ENCODE measurements around the gene MECR.

The MECR gene

DNA sequence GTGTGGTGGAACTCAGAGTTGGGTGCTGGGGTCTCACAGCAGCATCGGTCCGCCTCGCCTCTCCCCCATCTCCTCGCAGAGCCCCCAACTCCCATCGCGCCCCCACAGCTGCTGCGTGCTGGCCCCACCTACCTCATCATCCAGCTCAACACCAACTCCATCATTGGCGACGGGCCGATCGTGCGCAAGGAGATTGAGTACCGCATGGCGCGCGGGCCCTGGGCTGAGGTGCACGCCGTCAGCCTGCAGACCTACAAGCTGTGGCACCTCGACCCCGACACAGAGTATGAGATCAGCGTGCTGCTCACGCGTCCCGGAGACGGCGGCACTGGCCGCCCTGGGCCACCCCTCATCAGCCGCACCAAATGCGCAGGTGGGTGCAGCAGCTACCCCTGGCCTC lies 29.8 kb upstream of the MECR start:
- Histone ChIP-seq H3K9ac (ENCODE audit: low read length) (no peak overlapping the region), H4K20me1 (ENCODE audit: insufficient read depth, low read length) (no peaks in the 10 kb centered on the region), H3K4me2 (ENCODE audit: low read length) (no peak overlapping the region), H3K9me3 (ENCODE audit: insufficient read depth, low read length) (no peaks in the 10 kb centered on the region), H3K79me2 (ENCODE audit: low read length) (no peaks in the 10 kb centered on the region), H2AFZ (ENCODE audit: low read depth, low read length) (no peak overlapping the region), H3K4me3 (ENCODE audit: low read length) (no peak overlapping the region), H3K27ac (ENCODE audit: low read length) (no peak overlapping the region), H3K27me3 (ENCODE audit: low read depth, low read length) (0 out of 2 replicates have a peak, but pooled peaks cover 6% of the 10 kb centered on the region), H3K36me3 (replicated peaks; ENCODE audit: low read depth, low read length) (no peaks in the 10 kb centered on the region), H3K4me1 (ENCODE audit: low read length) (no peaks in the 10 kb centered on the region)
- TF ChIP-seq EZH2phosphoT487 (IDR thresholded peaks at IDR 0.05; ENCODE audit: low read depth), result no peak
- TF ChIP-seq, protein P1, sequence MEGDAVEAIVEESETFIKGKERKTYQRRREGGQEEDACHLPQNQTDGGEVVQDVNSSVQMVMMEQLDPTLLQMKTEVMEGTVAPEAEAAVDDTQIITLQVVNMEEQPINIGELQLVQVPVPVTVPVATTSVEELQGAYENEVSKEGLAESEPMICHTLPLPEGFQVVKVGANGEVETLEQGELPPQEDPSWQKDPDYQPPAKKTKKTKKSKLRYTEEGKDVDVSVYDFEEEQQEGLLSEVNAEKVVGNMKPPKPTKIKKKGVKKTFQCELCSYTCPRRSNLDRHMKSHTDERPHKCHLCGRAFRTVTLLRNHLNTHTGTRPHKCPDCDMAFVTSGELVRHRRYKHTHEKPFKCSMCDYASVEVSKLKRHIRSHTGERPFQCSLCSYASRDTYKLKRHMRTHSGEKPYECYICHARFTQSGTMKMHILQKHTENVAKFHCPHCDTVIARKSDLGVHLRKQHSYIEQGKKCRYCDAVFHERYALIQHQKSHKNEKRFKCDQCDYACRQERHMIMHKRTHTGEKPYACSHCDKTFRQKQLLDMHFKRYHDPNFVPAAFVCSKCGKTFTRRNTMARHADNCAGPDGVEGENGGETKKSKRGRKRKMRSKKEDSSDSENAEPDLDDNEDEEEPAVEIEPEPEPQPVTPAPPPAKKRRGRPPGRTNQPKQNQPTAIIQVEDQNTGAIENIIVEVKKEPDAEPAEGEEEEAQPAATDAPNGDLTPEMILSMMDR (IDR thresholded peaks at IDR 0.05; ENCODE audit: low read depth, low read length), result no peak

DNA sequence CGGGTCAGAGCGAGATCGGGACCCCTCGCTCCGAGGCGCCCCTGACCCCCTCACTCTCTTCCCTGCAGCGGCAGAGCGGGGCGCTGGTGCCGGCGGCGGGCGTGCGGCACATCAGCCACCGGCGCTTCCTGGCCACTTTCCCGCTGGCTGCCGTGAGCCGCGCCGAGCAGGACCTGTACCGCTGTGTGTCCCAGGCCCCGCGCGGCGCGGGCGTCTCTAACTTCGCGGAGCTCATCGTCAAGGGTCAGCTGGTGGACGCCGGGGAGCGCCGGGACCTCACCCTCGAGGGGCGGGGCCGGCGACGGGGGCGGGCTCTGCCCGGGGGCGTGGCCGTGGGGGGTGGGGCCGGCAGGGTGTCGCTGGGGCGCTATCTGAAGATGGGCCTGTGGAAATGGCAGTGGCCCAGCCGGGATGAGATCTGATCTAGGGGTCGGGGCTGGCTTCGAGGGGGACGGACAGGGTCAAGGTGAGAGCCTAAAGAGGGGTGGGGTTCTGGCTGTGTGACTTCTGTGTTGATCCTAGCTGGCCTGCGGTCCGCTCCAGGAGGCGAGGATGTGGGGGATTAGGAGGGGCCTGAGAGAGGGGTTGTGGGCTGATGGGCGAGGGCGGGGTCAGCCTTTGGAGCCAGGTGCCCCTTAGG lies 29.2 kb upstream of the MECR start:
- Histone ChIP-seq H4K20me1 (ENCODE audit: insufficient read depth, low read length) (no peaks in the 10 kb centered on the region), H3K9me3 (ENCODE audit: insufficient read depth, low read length) (no peaks in the 10 kb centered on the region), H3K4me3 (ENCODE audit: low read length) (peak overlapping the region; percentile 77), H3K4me2 (ENCODE audit: low read length) (peak overlapping the region; percentile 74), H3K27ac (ENCODE audit: low read length) (no peak overlapping the region), H3K36me3 (replicated peaks; ENCODE audit: low read depth, low read length) (no peaks in the 10 kb centered on the region), H3K27me3 (ENCODE audit: low read depth, low read length) (0 out of 2 replicates have a peak, but pooled peaks cover 6% of the 10 kb centered on the region), H3K79me2 (ENCODE audit: low read length) (no peaks in the 10 kb centered on the region), H3K4me1 (ENCODE audit: low read length) (no peaks in the 10 kb centered on the region), H3K9ac (ENCODE audit: low read length) (no peak overlapping the region), H2AFZ (ENCODE audit: low read depth, low read length) (peak overlapping the region; percentile 70; the same call in 1 of the 2 replicates)
- TF ChIP-seq, protein P1 (IDR thresholded peaks at IDR 0.05; ENCODE audit: low read depth, low read length), result no peak
- TF ChIP-seq EZH2phosphoT487 (IDR thresholded peaks at IDR 0.05; ENCODE audit: low read depth), result no peak

DNA sequence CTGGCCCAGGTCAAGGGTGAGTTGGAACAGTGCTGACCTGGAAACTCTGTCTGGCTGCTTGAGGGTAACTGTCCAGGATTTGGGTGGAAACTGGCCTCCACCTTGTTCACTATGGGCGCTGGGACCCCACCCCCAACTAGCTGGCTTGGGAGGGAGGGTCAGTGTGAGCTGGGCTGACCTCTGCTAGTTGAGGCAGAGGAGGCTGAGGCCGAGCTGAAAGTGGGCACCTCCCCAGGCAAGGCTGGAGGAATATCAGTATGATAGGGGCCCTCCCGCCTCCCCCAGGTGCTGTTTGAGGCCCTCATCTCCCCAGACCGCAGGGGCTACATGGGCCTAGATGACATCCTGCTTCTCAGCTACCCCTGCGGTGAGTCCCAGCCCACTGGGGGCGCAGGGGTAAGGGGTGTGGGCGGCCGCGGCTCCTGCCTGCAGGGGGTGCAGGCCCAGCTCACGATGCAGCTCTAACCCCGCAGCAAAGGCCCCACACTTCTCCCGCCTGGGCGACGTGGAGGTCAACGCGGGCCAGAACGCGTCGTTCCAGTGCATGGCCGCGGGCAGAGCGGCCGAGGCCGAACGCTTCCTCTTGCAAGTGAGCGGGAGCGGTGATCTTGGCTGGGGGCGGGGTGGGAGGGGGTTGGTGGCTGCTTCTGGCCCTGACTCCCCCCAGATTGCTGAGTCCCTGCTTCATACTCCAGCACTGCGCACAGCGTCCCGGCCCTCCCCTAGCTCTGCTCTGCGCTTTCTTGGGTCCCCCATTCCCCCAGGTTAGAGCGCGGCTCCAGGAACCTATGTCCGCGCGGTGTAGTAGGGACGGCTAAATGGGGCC lies 28.5 kb upstream of the MECR start:
- Histone ChIP-seq H4K20me1 (ENCODE audit: insufficient read depth, low read length) (no peaks in the 10 kb centered on the region), H3K27ac (ENCODE audit: low read length) (no peak overlapping the region), H3K4me2 (ENCODE audit: low read length) (peak overlapping the region; percentile 74), H3K79me2 (ENCODE audit: low read length) (no peaks in the 10 kb centered on the region), H3K4me3 (ENCODE audit: low read length) (peak overlapping the region; percentile 77), H3K4me1 (ENCODE audit: low read length) (no peaks in the 10 kb centered on the region), H3K36me3 (replicated peaks; ENCODE audit: low read depth, low read length) (no peaks in the 10 kb centered on the region), H3K9me3 (ENCODE audit: insufficient read depth, low read length) (no peaks in the 10 kb centered on the region), H2AFZ (ENCODE audit: low read depth, low read length) (no peak overlapping the region), H3K9ac (ENCODE audit: low read length) (no peak overlapping the region), H3K27me3 (ENCODE audit: low read depth, low read length) (0 out of 2 replicates have a peak, but pooled peaks cover 6% of the 10 kb centered on the region)
- TF ChIP-seq, protein P1 (IDR thresholded peaks at IDR 0.05; ENCODE audit: low read depth, low read length), result no peak
- TF ChIP-seq EZH2phosphoT487 (IDR thresholded peaks at IDR 0.05; ENCODE audit: low read depth), result no peak

Data from OCI-LY3 (cell line).